HCT116 (cell line): Measurements from ENCODE around the gene TCEANC2.

Experiments
- ATF3 ChIP-seq: IDR thresholded peaks from 2 replicates; pipeline ENCODE4 v1.6.1; 2012
- CTCF ChIP-seq, 3 experiments: fragments of 200-600 bp in 1 of 3; sonication (generic) in 1 of 3; IDR thresholded peaks in 2 of 3; conservative IDR thresholded peaks in 1 of 3; 2 replicates each; pipeline ENCODE4 v1.5.1; 2012 to 2017; ENCODE audit warnings: low read depth in 2 of 3, low read length in 2 of 3, antibody characterized with exemption in 1 of 3, borderline replicate concordance in 1 of 3, control low read depth in 1 of 3, mild to moderate bottlenecking in 1 of 3, mixed read lengths in 1 of 3, mixed run types in 1 of 3, moderate library complexity in 1 of 3; ENCODE audit not compliant: insufficient read depth in 1 of 3
- EZH2 ChIP-seq: fragments of 200-600 bp; sonication (generic); IDR thresholded peaks from 2 replicates; pipeline ENCODE4 v1.6.1; 2017; ENCODE audit warnings: antibody characterized with exemption, mixed run types
- POLR2A ChIP-seq: IDR thresholded peaks from 2 replicates; pipeline ENCODE4 v1.7.0; 2011; ENCODE audit warnings: borderline replicate concordance; ENCODE audit not compliant: insufficient read depth, insufficient read length; ENCODE audit errors: extremely low read depth
- POLR2AphosphoS5 ChIP-seq: IDR thresholded peaks from 2 replicates; pipeline ENCODE4 v1.6.1; 2011; ENCODE audit warnings: mild to moderate bottlenecking, low read depth, low read length, moderate library complexity
- RAD21 ChIP-seq: IDR thresholded peaks from 2 replicates; pipeline ENCODE4 v1.6.1; 2012; ENCODE audit warnings: low read depth, mild to moderate bottlenecking
- SIN3A ChIP-seq: IDR thresholded peaks from 2 replicates; pipeline ENCODE4 v1.6.1; 2012; ENCODE audit warnings: low read depth
- SRF ChIP-seq: IDR thresholded peaks from 2 replicates; pipeline ENCODE4 v1.6.1; 2012; ENCODE audit warnings: low read depth
- TCF7L2 ChIP-seq: IDR thresholded peaks from 2 replicates; pipeline ENCODE4 v1.7.0; 2011; ENCODE audit warnings: borderline replicate concordance, inconsistent platforms; ENCODE audit not compliant: insufficient read depth, insufficient read length; ENCODE audit errors: extremely low read depth
- YY1 ChIP-seq: IDR thresholded peaks from 2 replicates; pipeline ENCODE4 v1.6.1; 2011; ENCODE audit warnings: low read length, low read depth, moderate library complexity, mild to moderate bottlenecking; ENCODE audit not compliant: insufficient replicate concordance; ENCODE audit errors: extremely low read depth
- TF ChIP-seq, protein P1 (sequence below): IDR thresholded peaks from 2 replicates; pipeline ENCODE4 v1.6.1; 2012

DNA sequence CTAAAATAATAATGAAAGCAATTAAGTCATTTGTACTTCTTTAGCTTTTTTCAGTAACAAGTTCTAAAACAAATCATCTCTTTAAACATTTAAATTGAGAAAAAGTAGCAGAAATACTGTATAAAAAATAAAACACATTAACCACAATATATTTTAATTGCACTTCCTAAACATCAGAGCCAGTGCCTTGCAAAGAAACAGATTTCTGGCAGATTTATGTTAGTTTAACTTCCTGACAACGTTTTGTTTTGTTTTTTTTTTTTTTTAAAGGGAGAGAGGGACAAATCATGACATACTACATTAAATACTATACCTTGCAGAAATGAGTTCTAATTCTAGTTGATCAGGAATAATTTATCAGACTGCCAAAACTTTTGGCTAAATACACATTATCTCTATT lies 11.6 kb upstream of the TCEANC2 start:
- TF ChIP-seq CTCF (IDR thresholded peaks at IDR 0.05 in 2 of 3, conservative IDR thresholded peaks at IDR 0.05 in 1 of 3; ENCODE audit: borderline replicate concordance in 1 of 3, insufficient read depth in 1 of 3, low read depth in 2 of 3, low read length in 2 of 3) (no peak), POLR2A (no peak), POLR2AphosphoS5 (no peak), YY1 (no peak), EZH2 (no peak), SRF (no peak), ATF3 (no peak), RAD21 (no peak), TCF7L2 (no peak), SIN3A (no peak)
- TF ChIP-seq, protein P1, sequence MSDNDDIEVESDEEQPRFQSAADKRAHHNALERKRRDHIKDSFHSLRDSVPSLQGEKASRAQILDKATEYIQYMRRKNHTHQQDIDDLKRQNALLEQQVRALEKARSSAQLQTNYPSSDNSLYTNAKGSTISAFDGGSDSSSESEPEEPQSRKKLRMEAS = no peak
